Endothelial cell (in vitro differentiated cells): Measurements from ENCODE around the gene RALB. TPM values are rescaled to one million over a fixed set of nuclear protein-coding genes. Genes with fewer than 3 reads are reported as not detected.

Experiments
- DNase-seq: peaks from one replicate; pipeline ENCODE4 v3.0.0; 2021; ENCODE audit warnings: low spot score
- H3K27ac Mint-ChIP-seq: one replicate; pipeline ENCODE4 v1.8.0; 2021; ENCODE audit warnings: mixed read lengths, inconsistent platforms; ENCODE audit not compliant: unreplicated experiment
- H3K27me3 Mint-ChIP-seq: one replicate; pipeline ENCODE4 v1.8.0; 2021; ENCODE audit warnings: mild to moderate bottlenecking, moderate library complexity, mixed read lengths, inconsistent platforms; ENCODE audit not compliant: unreplicated experiment
- H3K36me3 Mint-ChIP-seq: one replicate; pipeline ENCODE4 v1.8.0; 2021; ENCODE audit warnings: mild to moderate bottlenecking, low read depth, mixed read lengths, inconsistent platforms; ENCODE audit not compliant: unreplicated experiment
- H3K4me1 Mint-ChIP-seq: one replicate; pipeline ENCODE4 v1.8.0; 2021; ENCODE audit warnings: mild to moderate bottlenecking, mixed read lengths, inconsistent platforms; ENCODE audit not compliant: unreplicated experiment
- H3K4me3 Mint-ChIP-seq: one replicate; pipeline ENCODE4 v1.8.0; 2021; ENCODE audit warnings: mild to moderate bottlenecking, mixed read lengths, inconsistent platforms; ENCODE audit not compliant: unreplicated experiment
- H3K9me3 Mint-ChIP-seq: one replicate; pipeline ENCODE4 v1.8.0; 2021; ENCODE audit warnings: mixed read lengths, inconsistent platforms; ENCODE audit not compliant: unreplicated experiment
- CTCF ChIP-seq: fragments of 200-600 bp; sonication (generic); IDR thresholded peaks from one replicate; pipeline ENCODE4 v1.5.0; 2021; ENCODE audit warnings: antibody characterized with exemption; ENCODE audit not compliant: unreplicated experiment
- total RNA-seq: library from RNA; stranded (reverse); fragmentation: NEBNext Ultra II Directional; extraction: Animal tissue kit (Norgen Biotek cat#: 25700); gene quantifications from one replicate; pipeline ENCODE4 v1.2.1, GENCODE V29; 2021; ENCODE audit not compliant: unreplicated experiment

RALB gene
- total RNA-seq, 1 donor from 2014 or later, result 367 TPM

- H3K27ac Mint-ChIP-seq, result no peak overlapping the region
- H3K4me1 Mint-ChIP-seq, result peaks cover 52% of the 10 kb centered on the region
- no peaks in the 10 kb centered on the region for H3K36me3 Mint-ChIP-seq
- TF ChIP-seq CTCF, result no peak
- no peak overlapping the region for H3K4me3 Mint-ChIP-seq
- H3K9me3 Mint-ChIP-seq, result no peaks in the 10 kb centered on the region
- DNase-seq, result no peak
- peaks cover 29% of the 10 kb centered on the region for H3K27me3 Mint-ChIP-seq
Measured at GRCh38 chr2:120228503-120228902, 24.1 kb upstream of the RALB start.

GRCh38 chr2:120229341-120229740 lies 23.3 kb upstream of the RALB start:
- Mint-ChIP-seq H3K9me3 (no peaks in the 10 kb centered on the region), H3K27me3 (peaks cover 23% of the 10 kb centered on the region), H3K4me3 (no peak overlapping the region), H3K27ac (no peak overlapping the region), H3K36me3 (no peaks in the 10 kb centered on the region), H3K4me1 (peaks cover 44% of the 10 kb centered on the region)
- DNase-seq, result no peak
- TF ChIP-seq CTCF, result no peak

DNA sequence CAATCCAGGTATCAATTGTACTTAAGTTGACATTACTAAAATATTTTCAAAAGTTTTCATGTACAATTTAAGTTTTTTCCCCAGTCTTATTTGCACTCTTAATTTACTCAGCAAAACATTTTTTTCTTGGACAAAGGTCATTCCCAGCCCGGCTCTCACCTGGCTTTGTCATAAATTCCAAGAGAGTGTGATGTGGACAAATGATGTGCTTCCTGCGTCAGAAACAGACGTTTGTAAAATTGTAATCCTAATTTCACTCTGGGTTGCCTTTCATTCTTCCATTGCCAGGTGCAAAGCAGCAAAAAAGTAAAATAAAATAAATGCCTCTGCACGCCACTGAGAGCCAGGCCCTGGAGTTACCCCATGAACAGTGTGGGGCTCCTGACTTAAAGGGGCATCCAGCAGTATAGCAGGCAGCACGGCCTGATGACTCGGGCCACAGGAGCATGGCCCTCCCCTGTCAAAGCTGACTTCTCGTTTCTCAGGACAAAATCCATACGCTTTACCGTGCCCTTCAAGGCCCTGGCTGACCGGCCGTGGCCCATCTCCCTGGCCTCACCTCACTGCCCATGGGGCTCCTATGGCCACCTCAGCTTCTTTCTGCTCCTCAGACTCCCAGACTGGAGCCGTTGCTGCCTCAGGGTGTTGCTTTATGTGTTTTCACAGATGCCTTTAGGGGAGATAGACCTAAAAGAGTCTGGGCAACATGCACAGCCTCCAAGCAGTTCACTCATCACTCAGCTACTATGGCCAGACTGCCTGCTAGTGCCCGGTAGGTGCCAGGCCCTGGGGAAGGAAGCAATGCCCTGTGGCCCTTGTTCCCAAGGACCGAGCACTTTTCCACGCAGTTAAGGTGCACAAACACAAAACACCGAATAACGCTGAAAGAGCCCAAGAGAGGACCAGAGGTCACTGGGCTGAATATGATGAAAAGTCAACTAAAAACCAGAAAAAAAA lies 21.9 kb upstream of the RALB start:
- no peak for DNase-seq
- peaks cover 41% of the 10 kb centered on the region for H3K4me1 Mint-ChIP-seq
- H3K9me3 Mint-ChIP-seq, result no peaks in the 10 kb centered on the region
- H3K4me3 Mint-ChIP-seq, result no peak overlapping the region
- no peaks in the 10 kb centered on the region for H3K36me3 Mint-ChIP-seq
- peaks cover 20% of the 10 kb centered on the region for H3K27me3 Mint-ChIP-seq
- TF ChIP-seq CTCF, result no peak
- H3K27ac Mint-ChIP-seq, result no peak overlapping the region

- TF ChIP-seq CTCF, result no peak
- no peak overlapping the region for H3K4me3 Mint-ChIP-seq
- H3K27me3 Mint-ChIP-seq, result peaks cover 19% of the 10 kb centered on the region
- H3K4me1 Mint-ChIP-seq, result peaks cover 37% of the 10 kb centered on the region
- no peaks in the 10 kb centered on the region for H3K36me3 Mint-ChIP-seq
- no peak overlapping the region for H3K27ac Mint-ChIP-seq
- H3K9me3 Mint-ChIP-seq, result no peaks in the 10 kb centered on the region
- no peak for DNase-seq
Measured at GRCh38 chr2:120231564-120231973, 21.1 kb upstream of the RALB start.

DNA sequence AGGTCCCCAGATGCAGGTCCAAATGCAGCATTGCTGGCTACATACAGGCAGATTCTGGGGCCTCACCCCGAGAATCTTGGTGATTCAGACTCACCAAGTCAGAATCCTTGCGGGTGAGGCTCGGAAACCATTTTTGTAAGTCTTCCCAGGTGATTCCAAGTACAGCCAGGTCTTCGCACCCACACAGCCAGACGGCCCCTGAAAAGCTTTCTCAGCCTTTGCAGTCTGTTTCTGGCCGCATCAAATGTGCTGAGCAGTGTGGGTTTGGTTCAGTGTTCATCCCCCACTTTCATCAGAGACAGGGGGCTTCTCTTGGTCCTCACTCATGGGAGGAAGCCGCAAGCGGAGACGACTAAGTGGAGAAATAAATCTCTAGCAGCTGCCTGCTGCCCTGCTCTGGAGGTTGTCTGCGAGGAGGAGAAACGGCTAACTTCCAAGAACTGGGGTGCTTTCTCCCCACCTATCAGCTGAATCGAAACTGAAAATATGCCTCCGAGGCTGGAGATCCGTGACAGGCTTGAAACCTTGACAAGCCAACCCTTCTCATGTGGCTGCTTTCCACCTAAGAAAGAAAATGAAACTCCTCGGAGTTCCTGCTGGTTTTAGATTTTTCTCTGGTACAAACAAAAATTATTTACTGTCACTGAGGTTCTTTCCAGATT lies 20.5 kb upstream of the RALB start:
- Mint-ChIP-seq H3K27ac (no peak overlapping the region), H3K27me3 (peaks cover 13% of the 10 kb centered on the region), H3K36me3 (no peaks in the 10 kb centered on the region), H3K4me1 (peaks cover 37% of the 10 kb centered on the region), H3K9me3 (no peaks in the 10 kb centered on the region), H3K4me3 (no peak overlapping the region)
- TF ChIP-seq CTCF, result no peak
- no peak for DNase-seq
